NCI-H128 (cell line): ENCODE results near the gene CDH7.

Experiments
- DNase-seq: peaks from one replicate; lab custom pipeline; 2025; ENCODE audit not compliant: unreplicated experiment; lab: John Stamatoyannopoulos, UW

Gene CDH7, protein sequence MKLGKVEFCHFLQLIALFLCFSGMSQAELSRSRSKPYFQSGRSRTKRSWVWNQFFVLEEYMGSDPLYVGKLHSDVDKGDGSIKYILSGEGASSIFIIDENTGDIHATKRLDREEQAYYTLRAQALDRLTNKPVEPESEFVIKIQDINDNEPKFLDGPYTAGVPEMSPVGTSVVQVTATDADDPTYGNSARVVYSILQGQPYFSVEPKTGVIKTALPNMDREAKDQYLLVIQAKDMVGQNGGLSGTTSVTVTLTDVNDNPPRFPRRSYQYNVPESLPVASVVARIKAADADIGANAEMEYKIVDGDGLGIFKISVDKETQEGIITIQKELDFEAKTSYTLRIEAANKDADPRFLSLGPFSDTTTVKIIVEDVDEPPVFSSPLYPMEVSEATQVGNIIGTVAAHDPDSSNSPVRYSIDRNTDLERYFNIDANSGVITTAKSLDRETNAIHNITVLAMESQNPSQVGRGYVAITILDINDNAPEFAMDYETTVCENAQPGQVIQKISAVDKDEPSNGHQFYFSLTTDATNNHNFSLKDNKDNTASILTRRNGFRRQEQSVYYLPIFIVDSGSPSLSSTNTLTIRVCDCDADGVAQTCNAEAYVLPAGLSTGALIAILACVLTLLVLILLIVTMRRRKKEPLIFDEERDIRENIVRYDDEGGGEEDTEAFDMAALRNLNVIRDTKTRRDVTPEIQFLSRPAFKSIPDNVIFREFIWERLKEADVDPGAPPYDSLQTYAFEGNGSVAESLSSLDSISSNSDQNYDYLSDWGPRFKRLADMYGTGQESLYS

DNA sequence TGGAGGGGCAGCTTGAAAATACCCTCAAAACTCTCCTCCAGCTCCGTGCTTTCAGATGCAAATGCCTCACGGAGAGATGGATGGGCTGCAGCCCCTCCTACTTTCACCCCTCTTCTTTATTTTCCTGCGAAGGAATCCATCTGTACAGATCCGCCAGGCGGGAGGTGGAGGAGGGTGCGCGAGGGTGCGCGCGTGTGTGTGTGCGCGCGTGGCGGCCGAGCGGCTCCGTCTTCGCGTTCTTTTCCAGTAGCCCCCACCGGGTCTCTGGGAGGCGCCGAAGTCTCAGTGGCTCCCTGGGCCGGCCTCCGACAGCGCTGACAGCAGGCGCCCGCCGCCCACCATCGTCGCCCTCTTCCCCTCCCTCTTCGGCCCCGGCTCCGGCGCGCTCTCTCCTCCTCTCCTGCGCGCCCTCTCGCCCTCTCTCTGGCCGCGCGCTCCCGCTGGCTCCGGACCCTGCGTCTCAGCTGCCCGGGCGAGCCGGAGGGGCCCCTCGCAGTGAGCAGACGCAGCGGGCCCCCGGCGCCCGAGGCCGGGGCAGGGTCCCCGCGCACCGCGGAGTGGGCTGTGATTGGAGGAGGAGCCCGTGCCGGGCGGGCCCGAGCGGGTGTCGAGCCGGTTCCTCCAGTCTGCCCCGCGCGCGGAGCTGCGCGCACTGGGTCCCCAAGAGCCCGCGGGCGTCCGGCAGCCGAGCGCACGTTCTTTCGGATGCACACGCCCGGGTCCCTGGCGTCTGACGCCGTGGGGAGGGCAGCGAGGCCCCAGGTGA lies at the start of gene CDH7:
CDH7 (plus strand) TSS at position 624 of the 766 bp plus-strand sequence. CDS start 11,831 bp downstream, outside the sequence.
- DNase-seq: no peak

DNA sequence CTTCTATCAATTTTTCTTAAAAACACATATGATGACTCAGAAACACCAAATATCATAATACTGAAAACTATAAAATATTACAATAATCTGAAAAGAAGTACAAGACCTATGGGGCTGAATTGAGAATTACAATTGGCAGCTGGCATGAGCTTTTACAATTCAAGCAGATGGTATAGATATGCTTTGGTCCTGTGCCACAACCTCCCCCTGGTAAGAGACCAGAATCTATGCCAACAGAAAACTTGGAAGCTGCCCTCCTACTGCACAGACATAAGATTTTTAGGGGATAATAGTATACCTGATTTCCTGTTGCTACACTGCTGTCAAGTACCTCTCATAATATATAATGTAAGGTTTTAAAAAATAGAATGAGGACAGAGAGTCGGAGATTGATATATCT lies 46.8 kb upstream of the CDH7 start:
- DNase-seq: no peak

DNA sequence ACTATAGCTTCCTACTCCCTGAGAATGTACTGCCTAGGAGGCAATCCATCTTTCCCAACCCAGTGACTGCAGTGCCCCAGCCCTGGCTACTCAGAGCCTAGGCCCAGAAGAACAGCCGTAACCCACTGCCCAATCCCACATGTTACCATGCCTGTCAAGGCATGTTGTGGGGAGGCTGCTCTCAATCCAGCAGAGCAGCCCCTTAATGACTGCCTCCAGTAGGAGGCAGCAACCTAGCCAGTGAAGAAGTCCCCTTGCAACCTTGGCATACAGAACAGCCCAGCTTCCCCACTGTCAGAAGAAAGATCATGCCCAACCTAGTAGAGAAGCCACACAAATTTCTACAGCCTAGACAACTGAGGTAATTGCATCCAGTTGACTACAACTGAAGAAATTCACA lies 44.2 kb upstream of the CDH7 start:
- DNase-seq: no peak

DNA sequence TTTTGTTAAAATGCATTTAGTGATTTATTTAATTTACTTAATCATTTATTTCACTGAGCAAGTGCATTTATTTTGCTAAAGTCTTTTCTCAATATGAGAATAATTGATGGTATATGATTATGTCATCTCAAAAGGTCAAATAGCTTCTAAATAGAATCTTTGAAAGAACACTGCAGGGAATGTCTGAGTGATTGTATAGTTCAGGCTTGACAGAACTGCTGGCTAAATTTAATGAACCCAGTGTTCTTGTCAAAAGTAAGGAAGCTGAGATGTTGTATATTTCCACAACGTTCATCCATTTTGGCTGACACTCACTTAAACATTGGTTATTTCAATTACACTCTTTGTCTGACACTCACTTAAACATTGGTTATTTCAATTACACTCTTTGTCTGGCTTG lies 39.3 kb upstream of the CDH7 start:
- no peak for DNase-seq

DNA sequence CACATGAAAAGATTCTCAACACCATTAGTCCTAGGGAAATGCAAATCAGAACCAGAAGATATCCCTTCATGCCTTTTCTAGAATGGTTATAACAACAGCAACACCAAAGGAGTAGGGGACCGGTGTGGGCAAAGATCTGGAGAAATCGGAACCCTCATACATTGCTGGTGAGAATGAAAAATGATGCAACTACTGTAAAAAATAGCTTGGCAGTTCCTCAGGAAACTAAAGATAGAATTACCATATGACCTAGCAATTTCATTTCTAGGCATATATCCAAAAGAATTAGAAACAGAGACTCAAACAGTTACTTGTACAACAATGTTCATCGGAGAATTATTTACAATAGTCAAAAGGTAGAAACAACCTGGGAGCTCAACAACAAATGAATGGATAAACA lies 29.2 kb upstream of the CDH7 start:
- no peak for DNase-seq

DNA sequence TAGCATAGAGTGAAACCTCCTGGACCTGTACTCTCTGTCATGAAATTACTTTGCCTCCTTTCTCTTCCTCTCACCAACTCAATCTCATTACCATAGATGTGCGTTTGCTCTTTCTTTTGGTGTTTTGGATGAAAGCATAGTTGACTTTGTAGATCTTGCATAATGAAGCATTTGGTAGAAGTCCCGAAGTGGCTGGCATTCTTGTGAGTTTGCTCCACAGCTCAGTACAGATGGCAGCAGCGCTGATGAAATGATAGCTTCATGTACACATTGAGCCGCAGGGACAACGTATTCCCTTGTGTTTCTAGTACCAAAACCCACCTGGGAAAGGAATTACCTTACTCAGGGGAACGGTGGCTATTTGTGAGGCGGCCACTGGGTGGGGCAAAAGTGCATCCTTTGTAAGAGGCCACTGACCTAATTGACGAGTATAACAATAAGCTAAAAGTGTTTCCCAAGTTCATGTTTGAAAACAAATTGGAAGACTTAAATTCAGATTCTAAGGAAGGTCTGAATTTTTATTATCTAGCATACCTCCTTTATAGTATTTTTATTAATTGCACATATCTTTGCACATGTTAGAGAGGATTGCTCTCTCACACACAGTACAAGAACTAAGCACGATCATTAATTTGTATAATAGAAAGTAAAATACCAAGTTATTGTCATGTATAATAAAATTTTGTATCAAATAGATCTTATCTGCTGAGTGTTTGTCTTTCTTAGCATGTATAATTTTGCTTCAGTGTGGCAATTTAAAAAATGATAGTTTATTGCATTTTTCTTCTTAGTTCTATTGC lies 25.4 kb upstream of the CDH7 start:
- DNase-seq: peak; percentile 26

DNA sequence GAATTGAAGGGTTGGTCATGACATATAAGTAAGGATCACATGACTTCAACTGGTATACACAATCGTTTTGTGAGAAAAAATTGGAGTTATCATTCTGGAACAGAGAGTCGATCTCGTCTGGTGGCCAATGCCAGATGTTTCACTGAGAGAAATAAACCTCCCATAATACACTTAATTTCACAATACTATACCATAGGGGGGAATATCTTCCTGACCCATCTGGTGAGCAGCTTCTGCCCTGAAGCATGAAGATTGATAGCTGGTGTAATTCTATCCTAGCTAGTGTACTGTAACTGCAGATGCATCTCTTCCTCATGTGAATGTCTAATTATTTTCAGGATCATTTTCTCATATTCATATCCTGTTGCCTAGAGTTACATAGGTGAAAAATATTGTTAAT lies 15.7 kb upstream of the CDH7 start:
- DNase-seq: no peak

DNA sequence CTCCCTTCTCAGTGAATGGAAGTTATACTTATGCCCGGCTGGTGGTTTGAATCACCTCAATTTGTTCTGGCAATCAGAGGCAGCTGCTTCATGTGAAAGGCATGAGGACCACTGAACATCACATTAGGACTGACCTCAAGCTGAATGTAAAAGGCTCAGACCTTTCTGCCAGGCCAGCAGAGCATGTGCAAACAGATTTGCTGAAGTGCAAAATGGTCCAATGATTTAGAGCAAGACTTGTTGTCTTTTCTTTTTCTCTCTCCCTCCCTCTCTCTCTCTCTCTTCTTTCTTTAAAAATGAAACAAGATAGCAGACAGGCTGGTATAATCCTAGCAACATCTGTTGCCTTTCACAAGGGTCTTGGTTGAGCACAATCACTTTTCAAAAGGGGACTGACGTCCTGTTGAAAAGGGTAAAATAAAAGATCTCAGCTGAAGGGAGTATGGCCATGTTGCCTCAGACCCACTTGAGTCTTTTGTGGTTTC lies 13.3 kb upstream of the CDH7 start:
- no peak for DNase-seq

DNA sequence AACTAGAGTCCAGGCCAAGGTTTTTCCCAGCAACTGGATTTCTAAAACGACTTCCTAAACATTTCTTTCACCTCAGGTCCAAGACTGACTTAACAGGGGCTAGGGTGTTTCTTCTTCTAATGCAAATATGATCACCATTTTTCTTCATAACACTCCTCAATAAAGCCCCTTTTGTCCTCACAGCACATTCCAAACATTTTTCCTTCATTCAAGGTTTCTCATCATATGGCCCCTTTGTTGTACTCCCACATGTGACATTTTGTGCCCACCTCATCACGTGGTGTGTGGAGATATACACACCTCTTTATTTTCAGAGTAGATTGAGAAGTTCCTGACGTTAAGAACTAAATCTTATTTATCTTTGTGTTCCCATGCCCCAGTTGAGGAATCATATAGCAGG lies 3.9 kb upstream of the CDH7 start:
- DNase-seq: no peak

DNA sequence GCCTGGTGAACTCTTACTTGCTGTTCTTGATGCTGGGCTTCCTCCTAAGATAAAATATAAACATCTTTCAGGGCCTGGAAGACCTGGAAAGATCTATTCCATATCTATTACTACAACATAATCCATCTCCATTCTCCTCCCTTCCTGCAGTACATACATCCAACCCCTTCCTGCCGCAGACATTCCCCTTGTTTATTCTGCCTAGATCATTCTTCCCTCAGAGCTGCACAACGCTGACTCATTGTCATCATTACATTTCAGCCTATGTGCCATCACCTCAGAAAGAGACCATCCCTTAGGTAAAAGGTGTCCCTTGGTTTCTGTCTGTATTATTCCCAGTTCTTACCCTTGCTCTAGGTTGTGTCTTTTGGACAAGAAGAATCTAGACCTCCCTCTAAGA lies 2.5 kb upstream of the CDH7 start:
- DNase-seq: no peak

DNA sequence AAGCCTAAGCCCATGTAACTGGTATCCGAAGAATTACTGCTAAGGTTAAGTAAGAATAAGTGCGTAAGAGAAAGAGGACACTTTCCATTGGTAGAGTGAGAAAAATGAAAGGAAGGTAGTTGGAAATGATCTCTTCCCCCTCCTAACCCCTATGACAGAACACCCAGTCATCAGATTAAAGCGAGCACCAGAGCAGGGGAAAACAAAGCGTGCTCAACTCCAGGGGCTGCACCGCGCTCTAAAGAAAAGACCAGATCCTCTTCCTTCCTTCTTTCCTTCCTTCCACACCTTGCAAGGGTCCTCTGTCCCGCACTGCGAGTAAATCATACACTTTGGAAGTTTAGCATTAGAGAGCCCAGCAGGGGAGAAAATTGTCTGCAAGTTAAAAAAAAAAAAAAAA lies 971 bp upstream of the CDH7 start:
- DNase-seq: no peak

DNA sequence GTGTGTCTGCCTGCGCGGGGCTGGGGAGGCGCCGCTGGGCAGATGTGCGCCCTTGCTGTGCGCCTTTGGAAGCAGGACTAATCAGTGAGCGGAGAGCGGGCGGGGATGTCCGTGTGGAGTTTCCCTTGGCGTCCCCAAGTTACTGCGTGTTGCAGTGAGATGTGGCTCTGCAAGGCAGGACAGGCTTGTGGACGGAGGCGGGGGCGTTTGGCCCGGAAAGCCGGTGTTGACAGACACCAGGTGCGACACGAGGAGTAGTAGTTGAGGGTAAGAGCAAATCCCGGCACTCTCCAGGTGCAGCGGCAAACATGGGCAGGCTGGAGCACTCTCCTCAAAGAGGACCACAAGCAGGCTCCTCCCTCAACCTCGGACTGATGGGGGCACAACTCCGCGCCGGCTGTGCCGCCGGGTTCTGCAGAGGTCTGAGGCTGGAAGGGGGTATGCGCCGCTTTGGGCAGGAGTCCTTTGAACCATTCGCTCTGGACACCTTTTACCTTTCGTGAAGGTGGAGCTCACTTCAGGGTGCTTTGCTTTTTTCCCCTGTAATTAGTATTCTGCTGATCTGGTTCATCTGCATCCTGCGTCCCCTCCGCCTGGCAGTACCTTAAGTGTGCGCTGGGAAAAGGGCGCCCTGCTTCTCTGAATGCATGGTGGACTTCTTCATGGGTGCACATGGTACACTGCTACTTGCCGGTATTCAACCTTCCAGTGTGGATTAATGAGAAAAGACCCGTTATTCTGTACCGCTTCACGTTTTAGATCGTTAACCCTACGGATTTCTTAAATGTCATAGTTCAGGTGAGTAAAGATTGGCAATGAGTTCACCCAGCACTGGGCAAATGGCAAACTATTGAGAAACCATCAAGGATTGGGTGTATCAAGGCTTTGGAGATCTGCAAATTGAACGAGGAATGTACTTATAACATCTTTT lies 608 bp downstream of the CDH7 start:
- DNase-seq: no peak

DNA sequence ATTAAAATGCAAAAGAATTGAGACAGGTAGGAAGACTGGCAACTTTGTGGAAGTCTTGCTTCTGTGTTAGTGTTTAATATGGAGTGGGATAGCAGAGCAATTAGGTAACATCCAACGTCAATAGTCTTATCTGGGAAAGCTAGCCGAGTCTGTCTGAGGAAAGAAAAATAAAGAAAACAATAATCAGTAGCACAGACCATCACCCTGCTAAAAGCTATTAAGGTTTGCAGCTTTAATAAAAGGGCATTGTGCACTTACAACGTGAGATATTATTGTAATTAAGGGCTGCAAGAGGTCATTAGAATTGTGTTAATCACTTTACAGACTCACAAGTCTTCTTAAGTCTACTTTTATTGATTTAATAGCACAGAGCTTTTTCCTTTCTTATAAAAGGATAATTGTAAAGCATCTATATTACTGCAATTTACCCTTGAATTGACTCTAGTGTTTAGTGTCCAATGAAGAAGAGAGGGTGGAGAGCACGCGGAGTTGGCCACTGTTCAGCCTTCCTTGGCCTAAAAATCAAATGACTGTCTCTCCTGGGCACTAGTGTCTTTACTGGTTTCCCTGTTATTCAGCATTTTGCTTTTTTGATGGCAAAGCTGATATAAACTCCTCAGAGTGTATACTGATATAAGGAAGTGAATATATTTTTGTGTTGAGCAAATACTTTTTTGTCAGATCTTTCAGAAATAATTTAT lies 2.0 kb downstream of the CDH7 start:
- DNase-seq: no peak

DNA sequence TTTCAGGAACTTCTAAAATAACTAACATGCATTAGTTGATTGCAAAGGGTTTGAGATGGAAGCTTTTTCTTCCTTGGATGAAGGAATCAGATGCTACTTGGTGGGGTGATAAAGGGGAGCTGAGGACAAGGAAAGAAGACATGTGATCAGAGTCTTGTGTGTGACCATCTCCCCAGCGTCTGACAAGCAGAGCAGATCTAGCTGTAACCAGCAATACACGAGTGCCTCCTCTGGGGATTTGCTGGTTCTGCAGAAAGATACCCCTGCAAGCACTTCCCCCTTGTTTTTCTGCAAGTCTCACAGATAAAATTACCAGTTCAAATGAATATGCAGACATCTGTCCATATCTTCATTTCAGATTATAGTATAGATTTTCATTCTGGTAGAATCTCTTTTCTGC lies 2.7 kb downstream of the CDH7 start:
- peak; percentile 45 for DNase-seq

DNA sequence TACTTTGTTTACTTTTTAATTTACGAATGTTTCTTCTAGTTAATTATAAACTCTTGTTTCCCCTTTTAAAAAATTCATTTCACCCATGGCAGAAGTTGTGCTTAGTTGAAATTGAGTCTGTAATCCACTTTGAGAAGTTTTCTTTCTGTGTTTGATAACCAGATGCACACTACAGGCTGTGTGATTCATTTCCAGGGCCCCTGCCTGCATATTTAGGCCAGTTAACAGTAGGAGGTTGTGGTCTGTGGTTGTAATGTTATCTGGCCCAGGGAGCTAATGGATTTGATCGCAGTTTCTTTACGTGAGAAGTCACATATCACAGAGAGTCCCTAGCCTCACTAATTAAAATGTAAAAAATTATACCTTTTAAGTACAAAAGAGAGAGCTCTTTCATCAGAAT lies 3.3 kb downstream of the CDH7 start:
- peak; percentile 77 for DNase-seq

DNA sequence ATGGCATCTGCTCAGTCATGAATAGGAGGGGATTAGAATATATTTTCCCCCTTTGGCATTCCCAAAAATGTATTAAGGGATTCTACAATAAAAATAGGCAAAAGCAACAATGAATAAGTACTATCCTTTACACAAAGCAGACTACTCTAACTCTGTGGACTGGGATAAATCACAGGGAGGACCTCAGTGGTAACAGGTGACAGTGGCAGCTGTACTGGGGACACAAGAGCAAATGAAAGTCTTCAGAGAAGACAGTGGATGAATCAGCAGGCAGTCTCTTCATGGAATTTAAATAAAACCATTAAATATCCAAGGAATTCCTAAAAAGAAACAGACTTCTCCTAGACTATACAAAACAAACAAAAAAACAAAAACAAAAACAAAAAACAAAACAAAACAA lies 4.8 kb downstream of the CDH7 start:
- no peak for DNase-seq

DNA sequence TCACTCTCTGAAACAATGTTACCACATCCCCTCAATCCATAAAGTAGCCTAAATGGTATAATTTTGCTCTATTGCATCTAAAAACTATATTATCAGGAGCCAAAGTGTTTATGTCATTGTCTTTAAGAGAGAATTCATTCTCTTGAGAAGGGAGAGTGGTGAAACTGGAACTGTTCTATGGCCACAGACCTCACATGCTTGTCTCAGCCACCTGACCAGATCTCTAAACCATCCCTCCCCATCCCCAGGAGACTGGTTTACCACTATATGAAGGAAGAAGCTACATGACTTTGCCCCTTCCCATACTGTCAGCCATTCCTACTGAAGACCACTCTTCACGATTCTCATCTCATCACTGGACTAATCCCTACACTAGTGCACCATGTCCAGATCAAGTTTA lies 9.6 kb downstream of the CDH7 start:
- no peak for DNase-seq

DNA sequence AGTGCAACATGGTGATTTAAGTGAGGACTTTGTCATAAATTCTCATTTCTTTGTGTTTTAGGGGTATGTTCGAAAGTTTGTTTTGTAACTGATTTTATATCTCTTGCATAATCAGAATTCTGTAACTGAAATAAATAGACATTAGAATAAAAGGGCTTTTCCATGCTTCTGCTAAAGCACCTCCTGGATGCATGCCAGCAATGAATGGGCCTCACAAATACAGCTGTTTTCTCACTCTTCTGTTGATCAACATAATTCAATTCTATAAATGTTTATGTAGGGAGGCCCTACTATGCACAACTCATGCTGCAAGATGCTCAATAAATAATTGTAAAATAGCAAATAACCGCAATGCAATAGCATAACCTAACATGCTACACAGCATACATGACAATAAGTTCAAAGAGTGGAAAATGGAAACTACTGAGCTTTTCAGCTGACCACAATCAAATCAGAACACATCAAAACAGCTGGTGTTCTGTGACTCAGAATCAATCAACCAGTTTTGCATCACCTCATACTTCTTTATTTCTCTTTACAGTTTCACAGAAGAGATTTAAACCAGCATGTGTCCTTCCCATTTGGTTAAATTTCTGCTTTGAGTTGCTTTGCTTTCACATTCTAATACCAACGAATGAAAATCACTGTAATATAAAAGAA lies 11.0 kb downstream of the CDH7 start:
- DNase-seq: no peak

DNA sequence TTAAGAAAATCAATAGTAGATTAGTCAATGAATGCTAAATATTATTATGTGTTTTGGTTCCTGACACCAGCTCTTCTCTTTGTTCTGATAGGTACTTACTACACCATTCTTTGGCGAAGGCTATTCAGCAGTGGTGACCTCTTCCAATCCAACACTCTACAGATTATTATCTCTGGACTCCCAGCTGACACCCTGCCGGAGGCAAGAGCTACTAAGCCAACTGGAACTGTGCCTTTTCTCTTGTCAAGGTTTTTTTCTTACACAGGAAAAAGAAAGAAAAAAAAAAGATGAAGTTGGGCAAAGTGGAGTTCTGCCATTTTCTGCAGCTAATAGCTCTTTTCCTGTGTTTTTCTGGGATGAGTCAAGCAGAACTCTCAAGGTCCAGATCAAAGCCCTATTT lies 11.7 kb downstream of the CDH7 start:
- no peak for DNase-seq
